K562 (cell line): ENCODE data around the gene CCDC78. TPM values are rescaled to one million over a fixed set of nuclear protein-coding genes. Genes with fewer than 3 reads are reported as not detected.

Experiments
- CAMTA2 ChIP-seq: fragments of 250-450 bp; sonication (Bioruptor Pico); conservative IDR thresholded peaks from 2 replicates; pipeline ENCODE4 v1.5.1; 2022
- FOSL1 ChIP-seq: fragments of 200-800 bp; sonication (Bioruptor generic); conservative IDR thresholded peaks from 2 replicates; pipeline ENCODE4 v1.6.1; 2016; ENCODE audit warnings: missing genetic modification characterization, missing compliant biosample characterization
- HCFC1 ChIP-seq: IDR thresholded peaks from 2 replicates; pipeline ENCODE4 v1.6.1; 2012; ENCODE audit warnings: low read depth, low read length, improper control_type of control experiment
- HMG20A ChIP-seq: fragments of 450-650 bp; formaldehyde crosslinking; conservative IDR thresholded peaks from 2 replicates; pipeline ENCODE4 v1.4.0; 2020; ENCODE audit warnings: mild to moderate bottlenecking, mixed read lengths
- JUN ChIP-seq, 2 experiments: sonication (generic) in 1 of 2; formaldehyde crosslinking in 1 of 2; IDR thresholded peaks; 2 replicates each; pipeline versions ENCODE4 v1.6.1 to v1.8.0; 2012 to 2022; ENCODE audit warnings: borderline replicate concordance in 2 of 2, mild to moderate bottlenecking in 2 of 2, improper control_type of control experiment in 1 of 2, low read depth in 1 of 2, low read length in 1 of 2, missing genetic modification reagents in 1 of 2
- JUND ChIP-seq, 2 experiments: IDR thresholded peaks; 2 replicates in 1 of 2; 3 replicates in 1 of 2; pipeline ENCODE4 v1.6.1; 2011; ENCODE audit warnings: borderline replicate concordance in 2 of 2, low read depth in 2 of 2, low read length in 2 of 2, improper control_type of control experiment in 1 of 2, missing biosample characterization in 1 of 2, missing genetic modification characterization in 1 of 2, missing genetic modification reagents in 1 of 2
- RAD21 ChIP-seq, 2 experiments: fragments of 250-450 bp in 1 of 2; fragments of 450-650 bp in 1 of 2; sonication (Bioruptor Pico) in 1 of 2; formaldehyde crosslinking in 1 of 2; IDR thresholded peaks in 1 of 2; conservative IDR thresholded peaks in 1 of 2; 2 replicates each; pipeline versions ENCODE4 v1.4.0 to v1.8.0; 2020 to 2022; ENCODE audit warnings: mild to moderate bottlenecking in 2 of 2, moderate library complexity in 1 of 2
- SMC3 ChIP-seq: conservative IDR thresholded peaks from 2 replicates; pipeline ENCODE4 v1.6.1; 2011; ENCODE audit warnings: low read depth, low read length, improper control_type of control experiment; ENCODE audit not compliant: insufficient read depth
- XRCC3 ChIP-seq: fragments of 450-650 bp; IDR thresholded peaks from 2 replicates; pipeline ENCODE4 v1.6.1; 2017; ENCODE audit warnings: mild to moderate bottlenecking, moderate library complexity
- YY1 ChIP-seq, 3 experiments: IDR thresholded peaks; 2 replicates each; pipeline ENCODE4 v1.6.1; 2011; ENCODE audit warnings: low read length in 2 of 3, mild to moderate bottlenecking in 2 of 3, moderate library complexity in 2 of 3, borderline replicate concordance in 1 of 3, control low read depth in 1 of 3, low read depth in 1 of 3; ENCODE audit not compliant: insufficient read depth in 3 of 3, insufficient replicate concordance in 2 of 3, control insufficient read depth in 1 of 3, insufficient read length in 1 of 3; ENCODE audit errors: extremely low read depth in 1 of 3
- ZNF165 ChIP-seq: fragments of 250-450 bp; sonication (Bioruptor Pico); IDR thresholded peaks from 2 replicates; pipeline ENCODE4 v1.4.0; 2020; ENCODE audit warnings: borderline replicate concordance
- polyA plus RNA-seq, 8 experiments: library from polyadenylated mRNA; depleted of rRNA in 4 of 8; stranded (reverse) in 5 of 8; unstranded in 3 of 8; fragments of >200 nt; fragmentation: Nextera tagmentation in 2 of 8; fragmentation: Illumina TruSeq in 1 of 8; extraction: Ambion mirVana in 2 of 8; extraction: Trizol in 1 of 8; gene quantifications; 2 replicates each; pipeline versions ENCODE4 v1.2.1 to v1.2.3, GENCODE V29; 2011 to 2014; ENCODE audit warnings: inconsistent platforms in 1 of 8, missing spikeins in 1 of 8
- total RNA-seq, 7 experiments: library from RNA; depleted of rRNA in 6 of 7; stranded (reverse); fragments of >200 nt in 6 of 7; fragmentation: Illumina TruSeq in 2 of 7; extraction: Trizol in 2 of 7; gene quantifications; 2 replicates each; pipeline versions ENCODE4 v1.2.1 to v1.2.3, GENCODE V29; 2011 to 2021; ENCODE audit warnings: low replicate concordance in 1 of 7
- TF ChIP-seq, protein P1 (sequence below): sonication (generic); formaldehyde crosslinking; IDR thresholded peaks from 2 replicates; pipeline ENCODE4 v1.8.1; 2023; ENCODE audit warnings: mild to moderate bottlenecking, missing genetic modification reagents, moderate library complexity
- TF ChIP-seq, protein P2 (sequence below): fragments of 250-450 bp; sonication (Bioruptor Pico); IDR thresholded peaks from 2 replicates; pipeline ENCODE4 v1.4.0; 2020; ENCODE audit warnings: mild to moderate bottlenecking
- TF ChIP-seq, protein P3 (sequence below), 2 experiments: IDR thresholded peaks; 2 replicates each; pipeline ENCODE4 v1.6.1; 2011; ENCODE audit warnings: borderline replicate concordance in 1 of 2, control low read depth in 1 of 2, low read depth in 1 of 2, low read length in 1 of 2, mild to moderate bottlenecking in 1 of 2, mixed read lengths in 1 of 2, moderate library complexity in 1 of 2; ENCODE audit not compliant: insufficient read depth in 1 of 2, insufficient read length in 1 of 2, poor library complexity in 1 of 2, severe bottlenecking in 1 of 2; ENCODE audit errors: extremely low read depth in 1 of 2
- TF ChIP-seq, protein P4 (sequence below), 2 experiments: fragments of 200-800 bp in 1 of 2; sonication (Bioruptor generic) in 1 of 2; sonication (generic) in 1 of 2; formaldehyde crosslinking in 1 of 2; IDR thresholded peaks in 1 of 2; conservative IDR thresholded peaks in 1 of 2; 2 replicates each; pipeline versions ENCODE4 v1.5.0 to v1.6.1; 2016 to 2020; ENCODE audit warnings: missing compliant biosample characterization in 1 of 2, missing genetic modification characterization in 1 of 2, missing genetic modification reagents in 1 of 2
- TF ChIP-seq, protein P5 (sequence below), 2 experiments: fragments of 250-450 bp in 1 of 2; fragments of 450-650 bp in 1 of 2; sonication (Bioruptor Pico) in 1 of 2; IDR thresholded peaks; 2 replicates each; pipeline versions ENCODE4 v1.6.1 to v1.8.0; 2016 to 2021; ENCODE audit warnings: mild to moderate bottlenecking in 2 of 2, moderate library complexity in 2 of 2, missing compliant biosample characterization in 1 of 2, missing genetic modification characterization in 1 of 2

CCDC78 gene
- total and polyA plus RNA-seq, 9 of the 15 experiments (the other 6 are each of a cell fraction or from before 2014, with no cell fraction given): 0.24 to 17.7 (median 2.9) TPM

DNA sequence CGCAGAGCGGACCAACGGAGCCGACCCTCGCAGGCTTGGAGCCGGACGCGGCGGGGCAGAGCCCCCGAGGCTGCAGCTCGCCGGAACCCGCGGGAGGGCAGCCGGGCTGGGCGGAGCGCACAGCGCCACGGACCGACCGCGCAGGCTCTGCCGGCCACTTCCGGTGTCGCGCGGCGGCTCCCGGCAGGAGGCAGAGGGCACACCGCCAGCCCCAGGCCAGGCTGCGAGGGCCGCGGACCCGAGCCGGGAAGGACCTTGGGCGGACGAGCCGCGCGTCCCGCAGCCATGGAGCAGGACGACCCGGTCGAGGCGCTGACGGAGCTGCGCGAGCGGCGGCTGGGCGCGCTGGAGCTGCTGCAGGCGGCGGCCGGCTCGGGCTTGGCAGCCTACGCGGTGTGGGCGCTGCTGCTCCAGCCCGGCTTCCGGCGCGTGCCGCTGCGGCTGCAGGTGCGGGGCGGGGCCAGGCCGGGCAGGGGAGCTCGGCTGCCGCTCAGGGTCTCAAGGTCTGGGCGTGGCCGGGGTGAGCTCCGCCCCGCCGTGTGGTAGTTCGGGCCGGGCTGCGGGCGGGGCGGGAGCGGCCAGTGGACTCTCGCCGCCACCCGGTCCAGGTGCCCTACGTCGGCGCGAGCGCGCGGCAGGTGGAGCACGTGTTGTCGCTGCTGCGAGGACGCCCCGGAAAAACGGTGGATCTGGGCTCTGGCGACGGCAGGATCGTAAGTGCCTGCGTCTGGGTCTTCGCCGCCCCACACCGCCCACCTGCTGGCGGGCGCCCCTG is 5.1 kb downstream of the CCDC78 start, which contains the start of gene ANTKMT (continued):
- TF ChIP-seq, protein P1, sequence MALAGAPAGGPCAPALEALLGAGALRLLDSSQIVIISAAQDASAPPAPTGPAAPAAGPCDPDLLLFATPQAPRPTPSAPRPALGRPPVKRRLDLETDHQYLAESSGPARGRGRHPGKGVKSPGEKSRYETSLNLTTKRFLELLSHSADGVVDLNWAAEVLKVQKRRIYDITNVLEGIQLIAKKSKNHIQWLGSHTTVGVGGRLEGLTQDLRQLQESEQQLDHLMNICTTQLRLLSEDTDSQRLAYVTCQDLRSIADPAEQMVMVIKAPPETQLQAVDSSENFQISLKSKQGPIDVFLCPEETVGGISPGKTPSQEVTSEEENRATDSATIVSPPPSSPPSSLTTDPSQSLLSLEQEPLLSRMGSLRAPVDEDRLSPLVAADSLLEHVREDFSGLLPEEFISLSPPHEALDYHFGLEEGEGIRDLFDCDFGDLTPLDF (CRISPR knock-in tag): no peak
- no peak for TF ChIP-seq XRCC3
- peak; percentile 38; the same call in 1 of the 2 replicates for TF ChIP-seq FOSL1 (tag)
- TF ChIP-seq HMG20A (CRISPR knock-in tag): no peak
- TF ChIP-seq RAD21 (CRISPR knock-in tag; conservative IDR thresholded peaks at IDR 0.05 in 1 of 2, IDR thresholded peaks at IDR 0.05 in 1 of 2): no peak; a peak in 1 of 4 replicates
- 0 out of 2 replicates have a peak, but pooled peaks have one; percentile 15 for TF ChIP-seq CAMTA2
- TF ChIP-seq, protein P2, sequence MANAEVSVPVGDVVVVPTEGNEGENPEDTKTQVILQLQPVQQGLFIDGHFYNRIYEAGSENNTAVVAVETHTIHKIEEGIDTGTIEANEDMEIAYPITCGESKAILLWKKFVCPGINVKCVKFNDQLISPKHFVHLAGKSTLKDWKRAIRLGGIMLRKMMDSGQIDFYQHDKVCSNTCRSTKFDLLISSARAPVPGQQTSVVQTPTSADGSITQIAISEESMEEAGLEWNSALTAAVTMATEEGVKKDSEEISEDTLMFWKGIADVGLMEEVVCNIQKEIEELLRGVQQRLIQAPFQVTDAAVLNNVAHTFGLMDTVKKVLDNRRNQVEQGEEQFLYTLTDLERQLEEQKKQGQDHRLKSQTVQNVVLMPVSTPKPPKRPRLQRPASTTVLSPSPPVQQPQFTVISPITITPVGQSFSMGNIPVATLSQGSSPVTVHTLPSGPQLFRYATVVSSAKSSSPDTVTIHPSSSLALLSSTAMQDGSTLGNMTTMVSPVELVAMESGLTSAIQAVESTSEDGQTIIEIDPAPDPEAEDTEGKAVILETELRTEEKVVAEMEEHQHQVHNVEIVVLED (CRISPR knock-in tag): peak; percentile 60
- TF ChIP-seq HCFC1: peak; percentile 80
- TF ChIP-seq JUN (IDR thresholded peaks at IDR 0.05; ENCODE audit: borderline replicate concordance, low read depth, low read length): no peak
- no peak for TF ChIP-seq JUN (CRISPR knock-in tag; IDR thresholded peaks at IDR 0.05; ENCODE audit: borderline replicate concordance)
- TF ChIP-seq JUND (IDR thresholded peaks at IDR 0.05; ENCODE audit: borderline replicate concordance, low read depth, low read length): peak; percentile 4; the same call in 1 of the 2 replicates
- TF ChIP-seq JUND (tag; IDR thresholded peaks at IDR 0.05; ENCODE audit: borderline replicate concordance, low read depth, low read length): no peak; the same call in 2 of the 3 replicates
- no peak for TF ChIP-seq SMC3
- TF ChIP-seq, protein P3, sequence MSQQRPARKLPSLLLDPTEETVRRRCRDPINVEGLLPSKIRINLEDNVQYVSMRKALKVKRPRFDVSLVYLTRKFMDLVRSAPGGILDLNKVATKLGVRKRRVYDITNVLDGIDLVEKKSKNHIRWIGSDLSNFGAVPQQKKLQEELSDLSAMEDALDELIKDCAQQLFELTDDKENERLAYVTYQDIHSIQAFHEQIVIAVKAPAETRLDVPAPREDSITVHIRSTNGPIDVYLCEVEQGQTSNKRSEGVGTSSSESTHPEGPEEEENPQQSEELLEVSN (IDR thresholded peaks at IDR 0.05; ENCODE audit: borderline replicate concordance in 1 of 2, extremely low read depth in 1 of 2, insufficient read depth in 1 of 2, insufficient read length in 1 of 2, low read depth in 1 of 2, low read length in 1 of 2, poor library complexity in 1 of 2, severe bottlenecking in 1 of 2): peak; percentile 98 to 99
- peak in 2 of 3 experiments; percentile 16 to 40 for TF ChIP-seq YY1 (IDR thresholded peaks at IDR 0.05; ENCODE audit: borderline replicate concordance in 1 of 3, control insufficient read depth in 1 of 3, extremely low read depth in 1 of 3, insufficient read depth in 3 of 3, insufficient read length in 1 of 3, insufficient replicate concordance in 2 of 3, low read depth in 1 of 3, low read length in 2 of 3)
- TF ChIP-seq ZNF165 (CRISPR knock-in tag): no peak; the same call in 1 of the 2 replicates
- TF ChIP-seq, protein P4, sequence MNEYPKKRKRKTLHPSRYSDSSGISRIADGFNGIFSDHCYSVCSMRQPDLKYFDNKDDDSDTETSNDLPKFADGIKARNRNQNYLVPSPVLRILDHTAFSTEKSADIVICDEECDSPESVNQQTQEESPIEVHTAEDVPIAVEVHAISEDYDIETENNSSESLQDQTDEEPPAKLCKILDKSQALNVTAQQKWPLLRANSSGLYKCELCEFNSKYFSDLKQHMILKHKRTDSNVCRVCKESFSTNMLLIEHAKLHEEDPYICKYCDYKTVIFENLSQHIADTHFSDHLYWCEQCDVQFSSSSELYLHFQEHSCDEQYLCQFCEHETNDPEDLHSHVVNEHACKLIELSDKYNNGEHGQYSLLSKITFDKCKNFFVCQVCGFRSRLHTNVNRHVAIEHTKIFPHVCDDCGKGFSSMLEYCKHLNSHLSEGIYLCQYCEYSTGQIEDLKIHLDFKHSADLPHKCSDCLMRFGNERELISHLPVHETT (CRISPR knock-in tag; conservative IDR thresholded peaks at IDR 0.05 in 1 of 2, IDR thresholded peaks at IDR 0.05 in 1 of 2): peak in 1 of 2 experiments; percentile 67; a peak in 2 of 4 replicates
- TF ChIP-seq, protein P5, sequence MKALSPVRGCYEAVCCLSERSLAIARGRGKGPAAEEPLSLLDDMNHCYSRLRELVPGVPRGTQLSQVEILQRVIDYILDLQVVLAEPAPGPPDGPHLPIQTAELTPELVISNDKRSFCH (CRISPR knock-in tag; IDR thresholded peaks at IDR 0.05): no peak
- TF ChIP-seq, protein P5 (tag; IDR thresholded peaks at IDR 0.05): peak; percentile 58
